ENCODE results near the gene MMD2.

The MMD2 gene

DNA sequence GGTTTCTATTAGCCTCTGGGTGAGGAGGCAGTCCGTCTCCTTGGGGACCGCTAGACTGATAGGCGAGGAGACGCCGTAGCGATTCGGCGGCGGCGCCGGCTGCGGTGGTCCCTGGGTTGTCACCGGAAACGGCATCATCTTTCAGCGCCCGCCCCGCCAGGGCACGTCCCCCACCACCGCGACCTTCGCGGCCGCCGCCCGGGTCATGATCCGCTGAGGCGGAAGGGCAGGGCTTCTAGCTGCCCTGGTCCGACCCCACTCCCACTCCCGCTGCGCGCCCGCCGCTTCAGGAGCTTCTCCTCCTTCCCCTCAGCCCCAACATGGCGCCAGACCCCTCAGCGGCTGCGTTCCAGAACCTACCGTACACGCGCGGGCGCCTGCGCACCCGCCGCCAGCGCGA is 97.3 kb downstream of the MMD2 start, which contains the start of gene PAPOLB:
TSS of gene PAPOLB (minus strand) at position 358 of the 400 bp plus-strand sequence. CDS start at position 138, 220 bp downstream.
- Mint-ChIP-seq H3K36me3 (ENCODE audit: low read depth) (peaks cover 26% of the 10 kb centered on the region), H3K4me3 (no peak within 1 kb of the TSS), H3K27ac (no peak within 1 kb of the TSS), H3K9me3 (peaks cover 35% of the 10 kb centered on the region), H3K4me1 (peaks cover 7% of the 10 kb centered on the region), H3K27me3 (ENCODE audit: low read depth, poor library complexity) (peaks cover 16% of the 10 kb centered on the region)
- DNase-seq = no peak
- TF ChIP-seq, protein P1, sequence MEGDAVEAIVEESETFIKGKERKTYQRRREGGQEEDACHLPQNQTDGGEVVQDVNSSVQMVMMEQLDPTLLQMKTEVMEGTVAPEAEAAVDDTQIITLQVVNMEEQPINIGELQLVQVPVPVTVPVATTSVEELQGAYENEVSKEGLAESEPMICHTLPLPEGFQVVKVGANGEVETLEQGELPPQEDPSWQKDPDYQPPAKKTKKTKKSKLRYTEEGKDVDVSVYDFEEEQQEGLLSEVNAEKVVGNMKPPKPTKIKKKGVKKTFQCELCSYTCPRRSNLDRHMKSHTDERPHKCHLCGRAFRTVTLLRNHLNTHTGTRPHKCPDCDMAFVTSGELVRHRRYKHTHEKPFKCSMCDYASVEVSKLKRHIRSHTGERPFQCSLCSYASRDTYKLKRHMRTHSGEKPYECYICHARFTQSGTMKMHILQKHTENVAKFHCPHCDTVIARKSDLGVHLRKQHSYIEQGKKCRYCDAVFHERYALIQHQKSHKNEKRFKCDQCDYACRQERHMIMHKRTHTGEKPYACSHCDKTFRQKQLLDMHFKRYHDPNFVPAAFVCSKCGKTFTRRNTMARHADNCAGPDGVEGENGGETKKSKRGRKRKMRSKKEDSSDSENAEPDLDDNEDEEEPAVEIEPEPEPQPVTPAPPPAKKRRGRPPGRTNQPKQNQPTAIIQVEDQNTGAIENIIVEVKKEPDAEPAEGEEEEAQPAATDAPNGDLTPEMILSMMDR (IDR thresholded peaks at IDR 0.05) = no peak

DNA sequence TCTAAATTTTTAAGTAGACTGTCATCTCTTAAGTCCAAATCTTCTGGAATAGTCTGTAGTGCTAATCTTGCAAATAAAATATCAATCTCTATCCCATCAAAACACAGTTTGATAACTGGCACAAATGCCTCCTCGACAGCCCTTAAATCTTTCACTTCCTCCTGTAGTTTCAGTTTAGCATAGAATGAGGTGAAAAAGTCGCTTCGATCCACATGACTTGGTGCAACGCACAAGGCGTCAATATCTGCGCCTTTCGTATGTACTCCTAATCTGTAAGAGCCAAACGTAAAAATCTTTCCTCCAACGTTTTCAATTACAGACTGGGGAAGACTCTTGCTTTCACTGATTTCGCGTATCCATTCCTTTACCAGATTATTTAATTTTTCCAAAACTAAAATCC is 97.8 kb downstream of the MMD2 start:
- H3K4me1 Mint-ChIP-seq = peaks cover 10% of the 10 kb centered on the region

DNA sequence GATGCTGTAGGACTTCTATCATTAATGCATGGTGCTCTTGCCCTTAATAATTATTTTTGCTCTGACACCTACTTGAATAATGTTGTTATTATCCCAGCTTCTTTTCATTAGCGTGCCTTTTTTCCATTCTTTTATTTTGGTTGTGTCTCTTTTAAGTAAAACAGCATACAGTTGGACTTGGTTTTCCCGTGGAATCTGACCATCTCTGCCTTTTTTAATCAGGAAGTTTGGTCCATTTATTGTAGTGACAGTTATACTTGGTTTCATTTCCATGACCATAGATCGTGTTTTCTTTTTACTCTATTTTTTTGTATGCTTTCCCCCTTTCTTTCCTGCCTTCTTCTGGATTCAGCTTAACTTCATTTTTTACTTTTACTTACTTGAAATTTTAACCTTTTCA is 101.8 kb downstream of the MMD2 start:
- peaks cover 7% of the 10 kb centered on the region for H3K27me3 Mint-ChIP-seq (ENCODE audit: low read depth, poor library complexity)
- H3K4me1 Mint-ChIP-seq = peaks cover 10% of the 10 kb centered on the region
- H3K36me3 Mint-ChIP-seq (ENCODE audit: low read depth) = no peaks in the 10 kb centered on the region
- no peak for DNase-seq
- no peak overlapping the region for H3K4me3 Mint-ChIP-seq
- H3K27ac Mint-ChIP-seq = no peak overlapping the region
- TF ChIP-seq, protein P1 (IDR thresholded peaks at IDR 0.05) = no peak
- H3K9me3 Mint-ChIP-seq = peaks cover 15% of the 10 kb centered on the region

More for the DNA sequence above, 97.8 kb downstream of the MMD2 start:
- Mint-ChIP-seq H3K27me3 (ENCODE audit: low read depth, poor library complexity) (peaks cover 16% of the 10 kb centered on the region), H3K36me3 (ENCODE audit: low read depth) (peaks cover 26% of the 10 kb centered on the region), H3K9me3 (peaks cover 35% of the 10 kb centered on the region), H3K4me3 (no peak overlapping the region), H3K27ac (no peak overlapping the region)
- TF ChIP-seq, protein P1 (IDR thresholded peaks at IDR 0.05) = no peak
- no peak for DNase-seq

DNA sequence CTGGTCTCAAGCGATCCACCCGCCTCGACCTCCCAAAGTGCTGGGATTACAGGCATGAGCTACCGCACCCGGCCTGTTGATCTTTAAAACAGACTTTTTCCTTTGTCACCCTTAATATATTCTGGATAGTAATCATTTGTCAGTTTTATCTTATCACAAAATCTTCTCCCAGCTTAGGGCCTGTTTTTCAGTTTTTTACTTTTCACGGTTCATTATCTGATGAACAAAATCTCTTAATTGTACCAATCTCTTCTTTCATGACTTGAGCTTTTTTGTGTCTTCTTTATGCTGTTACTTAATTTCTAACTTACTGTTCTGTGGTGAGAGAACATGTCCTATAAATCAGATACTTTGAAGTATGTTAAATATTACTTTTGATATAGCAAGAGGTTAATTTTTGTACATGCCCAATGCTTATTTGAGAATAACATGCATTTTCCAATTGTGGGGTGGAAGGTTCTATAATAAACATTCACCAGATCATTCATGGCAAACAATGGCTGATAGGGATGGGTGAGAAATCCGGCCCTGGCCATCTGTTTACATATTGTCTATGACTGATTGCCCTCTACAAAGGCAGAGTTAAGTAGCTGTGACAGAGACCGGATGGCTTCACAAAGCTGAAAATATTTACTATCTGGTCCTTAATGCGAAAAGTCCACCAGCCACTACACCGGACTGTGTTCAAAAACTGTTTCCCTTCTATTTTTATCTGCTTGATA is 102.5 kb downstream of the MMD2 start:
- Mint-ChIP-seq H3K4me3 (no peak overlapping the region), H3K4me1 (peaks cover 10% of the 10 kb centered on the region), H3K27me3 (ENCODE audit: low read depth, poor library complexity) (peaks cover 7% of the 10 kb centered on the region), H3K27ac (no peak overlapping the region), H3K36me3 (ENCODE audit: low read depth) (peaks cover under 1% of the 10 kb centered on the region), H3K9me3 (peaks cover 19% of the 10 kb centered on the region)
- TF ChIP-seq, protein P1 (IDR thresholded peaks at IDR 0.05) = no peak
- no peak for DNase-seq

Data from nephron progenitor cell (in vitro differentiated cells).